Adipocyte (in vitro differentiated cells): Measurements from ENCODE around the gene CXCR6.
"Not testable (repeated sequence)": the region's sequence is repeated elsewhere in the genome, so short reads cannot be mapped to it uniquely, and the experiment has no call there.

Experiments used
- DNase-seq: peaks from one replicate; pipeline ENCODE4 v3.0.0-alpha.2; 2015; ENCODE audit warnings: low read depth
- H3K27me3 ChIP-seq: replicated peaks from 2 replicates; pipeline ENCODE4 v1.7.0; 2013; ENCODE audit warnings: mild to moderate bottlenecking, low read length, moderate library complexity; ENCODE audit not compliant: control insufficient read depth, insufficient read depth
- H3K36me3 ChIP-seq: 2 replicates; pipeline ENCODE4 v1.7.0; 2013; ENCODE audit warnings: low read length, mild to moderate bottlenecking, moderate library complexity; ENCODE audit not compliant: control insufficient read depth, insufficient read depth, severe bottlenecking
- H3K4me1 ChIP-seq: 2 replicates; pipeline ENCODE4 v1.7.0; 2013; ENCODE audit warnings: mild to moderate bottlenecking, low read length, moderate library complexity; ENCODE audit not compliant: control insufficient read depth, insufficient read depth
- H3K4me3 ChIP-seq: 2 replicates; pipeline ENCODE4 v1.7.0; 2013; ENCODE audit warnings: mild to moderate bottlenecking, low read length, moderate library complexity
- H3K9ac ChIP-seq: 2 replicates; pipeline ENCODE4 v1.7.0; 2013; ENCODE audit warnings: mild to moderate bottlenecking, low read length, moderate library complexity
- H3K9me3 ChIP-seq: 2 replicates; pipeline ENCODE4 v1.7.0; 2013; ENCODE audit warnings: mild to moderate bottlenecking, low read length, moderate library complexity; ENCODE audit not compliant: control insufficient read depth

CXCR6 gene

DNA sequence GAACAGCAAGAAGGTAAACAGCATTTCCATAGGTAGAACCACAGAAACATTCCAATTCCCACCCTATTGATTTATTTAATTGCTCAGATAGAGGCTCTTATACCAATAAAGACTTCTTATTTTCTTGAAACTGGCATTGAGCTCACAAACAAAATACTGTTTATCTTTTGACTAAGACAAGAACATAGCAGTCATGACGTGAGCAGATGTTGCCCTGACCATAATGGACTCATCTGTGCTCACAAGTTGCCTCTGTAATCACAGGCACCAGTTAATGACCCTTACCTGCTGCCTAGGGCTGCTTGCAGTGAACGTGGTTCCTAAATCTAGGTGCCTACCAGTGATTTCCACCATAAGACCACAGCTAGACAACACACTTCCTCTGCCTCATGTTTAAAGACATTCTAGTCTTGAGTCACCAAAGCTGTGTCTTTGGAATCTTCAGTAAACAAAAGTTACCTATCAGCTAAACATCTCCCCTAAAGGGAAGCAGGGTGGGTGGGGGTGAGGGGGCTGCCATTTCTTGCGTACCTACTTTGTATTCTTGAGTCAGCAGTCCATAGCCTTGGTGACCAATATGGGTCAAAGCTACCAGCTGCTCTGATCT lies 50.3 kb downstream of the CXCR6 start:
- Histone ChIP-seq H3K9ac (no peak overlapping the region), H3K27me3 (no peaks in the 10 kb centered on the region), H3K36me3 (no peaks in the 10 kb centered on the region), H3K9me3 (no peaks in the 10 kb centered on the region), H3K4me1 (peaks cover 30% of the 10 kb centered on the region), H3K4me3 (no peak overlapping the region)
- no peak for DNase-seq

DNA sequence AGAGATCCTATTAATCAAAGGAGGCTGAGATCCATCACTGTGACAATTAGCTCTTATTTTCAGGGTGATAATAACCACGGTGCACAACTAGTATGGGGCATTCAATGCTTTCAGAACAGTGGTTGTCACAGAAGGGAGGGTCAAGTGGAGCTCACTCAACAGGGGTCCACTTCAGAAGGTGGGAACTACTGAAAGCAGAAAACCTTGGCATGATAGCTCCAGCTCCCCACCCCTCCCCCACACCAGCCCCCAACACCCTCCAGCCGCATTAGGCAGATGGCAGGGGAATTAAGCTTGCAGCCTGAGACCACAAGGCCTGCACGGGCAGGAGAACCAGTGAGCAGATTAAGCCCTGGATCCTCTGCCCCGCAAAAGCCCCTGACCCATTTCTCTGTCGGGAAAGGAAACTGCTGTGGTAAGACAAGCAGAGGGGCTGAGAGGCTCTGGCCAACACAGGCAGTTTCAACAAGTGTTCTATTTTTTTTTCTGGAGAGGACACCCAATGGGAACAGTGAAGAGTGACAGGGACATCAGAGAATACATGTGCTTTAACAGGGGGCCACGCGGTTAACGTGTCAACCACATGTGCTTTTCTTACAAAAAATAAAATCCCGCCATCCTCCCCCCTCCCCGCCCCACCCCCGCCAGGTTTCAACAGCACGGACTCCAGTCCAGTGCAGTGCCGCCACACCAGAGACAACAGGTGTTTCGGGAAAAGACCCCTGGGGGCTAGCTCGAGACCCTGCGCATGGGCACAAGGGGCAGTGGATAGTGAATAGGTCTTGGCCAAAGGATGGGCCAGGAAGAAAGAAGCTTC lies 51.4 kb downstream of the CXCR6 start:
- H3K27me3 ChIP-seq: no peaks in the 10 kb centered on the region
- peaks cover 20% of the 10 kb centered on the region for H3K4me1 ChIP-seq
- peak overlapping the region; percentile 93 for H3K9ac ChIP-seq
- no peaks in the 10 kb centered on the region for H3K36me3 ChIP-seq
- DNase-seq: no peak
- H3K9me3 ChIP-seq: no peaks in the 10 kb centered on the region
- H3K4me3 ChIP-seq: peak overlapping the region; percentile 95

GRCh38 chr3:45995236-45996192 lies 52.2 kb downstream of the CXCR6 start, which contains the start of gene FYCO1:
TSS of gene FYCO1 (minus strand) at chr3:45995824. CDS start at chr3:45984910, 10,914 bp downstream.
- Histone ChIP-seq H3K4me1 (peaks cover 20% of the 10 kb centered on the region), H3K27me3 (no peaks in the 10 kb centered on the region), H3K36me3 (no peaks in the 10 kb centered on the region), H3K9me3 (no peaks in the 10 kb centered on the region), H3K9ac (peak within 1 kb of the TSS; percentile 93), H3K4me3 (peak within 1 kb of the TSS; percentile 95)
- peak; percentile 97 for DNase-seq

GRCh38 chr3:45997499-45997898 lies 54.2 kb downstream of the CXCR6 start:
- not testable (repeated sequence) for H3K36me3 ChIP-seq, H3K4me3 ChIP-seq, H3K27me3 ChIP-seq, DNase-seq, H3K9ac ChIP-seq, H3K9me3 ChIP-seq
- H3K4me1 ChIP-seq: peaks cover 12% of the 10 kb centered on the region

- no peaks in the 10 kb centered on the region for H3K27me3 ChIP-seq
- H3K9ac ChIP-seq: no peak overlapping the region
- no peak overlapping the region for H3K4me3 ChIP-seq
- no peak for DNase-seq
- H3K4me1 ChIP-seq: peaks cover 7% of the 10 kb centered on the region
- no peaks in the 10 kb centered on the region for H3K36me3 ChIP-seq
- H3K9me3 ChIP-seq: no peaks in the 10 kb centered on the region
Observed at GRCh38 chr3:45997942-45998341, 54.7 kb downstream of the CXCR6 start.
